DLD1 (cell line): ENCODE data around the gene NCAN.
"Not testable (repeated sequence)": the region's sequence is repeated elsewhere in the genome, so short reads cannot be mapped to it uniquely, and the experiment has no call there.

Experiments used
- in situ Hi-C: cut with HindIII; loops from 2 replicates; pipeline ENCODE4 v1.10.0; 2017; ENCODE audit warnings: low sequenced_read_pairs

NCAN gene

DNA sequence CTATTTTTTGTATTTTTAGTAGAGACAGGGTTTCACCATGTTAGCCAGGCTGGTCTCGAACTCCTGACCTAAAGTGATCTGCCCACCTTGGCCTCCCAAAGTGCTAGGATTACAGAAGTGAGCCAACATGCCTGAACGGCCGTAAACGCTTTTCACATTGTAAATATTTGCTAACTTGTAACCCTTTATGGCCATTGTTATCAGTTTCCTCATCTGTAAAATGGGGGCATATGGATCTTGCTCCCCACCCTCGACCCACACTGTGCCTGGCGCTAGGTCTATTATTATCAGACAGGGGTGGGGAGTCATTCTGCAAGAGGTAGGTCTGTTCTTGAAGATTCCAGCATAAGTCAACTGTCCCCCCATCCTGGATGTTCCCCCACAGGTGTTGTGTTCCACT lies 11.9 kb downstream of the NCAN start:
- in situ Hi-C loops, result no loop called here

GRCh38 chr19:19224150-19224851 lies 12.5 kb downstream of the NCAN start:
- in situ Hi-C loops, result no loop called here

DNA sequence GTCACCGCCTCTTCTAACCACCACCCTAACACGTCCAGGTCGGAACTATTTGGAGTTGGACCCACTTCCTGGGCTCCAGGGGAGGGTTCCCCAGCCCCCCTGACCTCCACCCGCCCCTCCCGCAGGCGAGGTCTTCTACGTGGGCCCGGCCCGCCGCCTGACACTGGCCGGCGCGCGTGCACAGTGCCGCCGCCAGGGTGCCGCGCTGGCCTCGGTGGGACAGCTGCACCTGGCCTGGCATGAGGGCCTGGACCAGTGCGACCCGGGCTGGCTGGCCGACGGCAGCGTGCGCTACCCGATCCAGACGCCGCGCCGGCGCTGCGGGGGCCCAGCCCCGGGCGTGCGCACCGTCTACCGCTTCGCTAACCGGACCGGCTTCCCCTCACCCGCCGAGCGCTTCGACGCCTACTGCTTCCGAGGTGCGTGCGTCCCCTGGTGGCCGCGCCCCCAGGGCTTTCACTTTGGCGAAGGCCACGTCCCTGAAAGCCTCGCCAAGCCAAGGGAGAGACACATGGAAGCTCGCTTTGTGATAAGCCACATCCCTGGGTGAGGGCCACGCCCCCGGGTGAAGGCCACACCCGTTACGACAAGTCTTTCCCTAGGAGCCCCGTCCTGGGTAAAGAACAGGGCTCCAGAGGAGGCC lies 13.2 kb downstream of the NCAN start:
- in situ Hi-C loops, result no loop called here

DNA sequence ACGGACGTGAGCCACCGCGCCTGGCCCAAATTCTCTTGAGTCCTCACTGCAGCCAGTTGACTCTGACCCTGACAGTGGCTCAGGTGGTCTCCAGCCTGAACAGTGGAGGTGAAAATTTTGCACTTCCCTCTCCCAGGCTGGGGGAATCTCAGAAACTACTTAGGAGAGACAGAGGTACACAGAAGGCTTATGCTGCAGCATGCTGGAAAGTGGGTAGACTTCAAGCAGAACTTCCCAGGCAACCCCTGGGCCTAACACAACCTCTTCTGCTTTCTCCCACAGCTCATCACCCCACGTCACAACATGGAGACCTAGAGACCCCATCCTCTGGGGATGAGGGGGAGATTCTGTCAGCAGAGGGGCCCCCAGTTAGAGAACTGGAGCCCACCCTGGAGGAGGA lies 14.4 kb downstream of the NCAN start:
- in situ Hi-C loops, result no loop called here

- in situ Hi-C loops, result no loop called here
Measured at GRCh38 chr19:19226663-19227062, 14.9 kb downstream of the NCAN start.

DNA sequence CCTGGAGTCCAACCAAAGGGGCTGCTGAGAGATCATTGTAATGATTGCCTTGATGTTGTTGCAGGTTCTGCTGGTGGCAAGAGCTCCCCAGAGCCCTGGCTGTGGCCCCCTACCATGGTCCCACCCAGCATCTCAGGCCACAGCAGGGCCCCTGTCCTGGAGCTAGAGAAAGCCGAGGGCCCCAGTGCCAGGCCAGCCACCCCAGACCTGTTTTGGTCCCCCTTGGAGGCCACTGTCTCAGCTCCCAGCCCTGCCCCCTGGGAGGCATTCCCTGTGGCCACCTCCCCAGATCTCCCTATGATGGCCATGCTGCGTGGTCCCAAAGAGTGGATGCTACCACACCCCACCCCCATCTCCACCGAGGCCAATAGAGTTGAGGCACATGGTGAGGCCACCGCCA lies 15.5 kb downstream of the NCAN start:
- in situ Hi-C loops, result no loop called here

DNA sequence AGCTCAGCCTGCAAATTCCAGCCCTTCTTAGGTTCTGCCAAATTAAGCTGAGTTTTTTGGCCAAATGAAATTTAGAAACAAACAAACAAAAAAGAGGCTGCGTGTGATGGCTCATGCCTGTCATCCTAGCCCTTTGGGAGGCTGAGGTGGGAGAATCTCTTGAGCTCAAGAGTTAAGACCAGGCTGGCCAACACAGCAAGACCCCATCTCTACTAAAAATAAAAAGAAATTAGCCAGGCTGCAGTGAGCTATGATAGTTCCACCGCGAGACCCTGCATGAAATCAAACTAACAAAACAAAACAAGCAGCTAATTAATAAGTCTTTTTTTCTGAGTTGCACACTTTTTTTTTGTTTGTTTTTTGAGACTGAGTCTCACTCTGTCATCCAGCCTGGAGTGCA lies 17.9 kb downstream of the NCAN start:
- in situ Hi-C loops, result no loop called here

GRCh38 chr19:19230999-19231398 lies 19.2 kb downstream of the NCAN start:
- in situ Hi-C loops, result no loop called here

GRCh38 chr19:19232261-19232721 lies 20.5 kb downstream of the NCAN start:
- in situ Hi-C loops, result no loop called here

DNA sequence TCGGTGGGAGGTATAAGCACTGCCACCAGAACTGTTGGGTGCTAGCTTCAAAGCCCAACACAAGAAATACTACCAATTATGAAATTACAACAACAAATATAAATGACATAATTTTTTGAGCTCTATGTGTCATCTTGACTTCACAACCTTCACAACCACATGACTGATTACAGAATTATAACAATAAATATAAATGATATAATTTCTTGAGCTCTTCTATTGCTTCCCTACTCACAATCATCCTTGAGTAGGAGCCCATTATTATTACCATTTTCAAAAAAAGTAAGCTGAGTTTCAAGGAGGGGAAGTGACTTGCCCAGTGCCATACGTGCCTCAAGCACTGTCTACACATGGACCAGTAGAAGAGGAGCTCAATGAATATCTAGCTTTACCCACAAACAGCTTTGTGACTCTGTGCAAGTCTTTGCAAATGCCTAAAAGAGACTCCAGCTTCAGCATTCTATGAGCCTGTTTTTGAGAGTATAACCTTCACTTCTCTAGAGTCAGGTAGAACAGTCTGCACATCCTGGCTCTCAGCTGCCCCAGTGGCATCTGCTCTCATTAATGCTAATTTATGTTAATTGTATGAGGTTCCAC lies 22.6 kb downstream of the NCAN start:
- in situ Hi-C loops, result no loop called here

- in situ Hi-C loops, result no loop called here
Measured at GRCh38 chr19:19236173-19236572, 24.4 kb downstream of the NCAN start.

DNA sequence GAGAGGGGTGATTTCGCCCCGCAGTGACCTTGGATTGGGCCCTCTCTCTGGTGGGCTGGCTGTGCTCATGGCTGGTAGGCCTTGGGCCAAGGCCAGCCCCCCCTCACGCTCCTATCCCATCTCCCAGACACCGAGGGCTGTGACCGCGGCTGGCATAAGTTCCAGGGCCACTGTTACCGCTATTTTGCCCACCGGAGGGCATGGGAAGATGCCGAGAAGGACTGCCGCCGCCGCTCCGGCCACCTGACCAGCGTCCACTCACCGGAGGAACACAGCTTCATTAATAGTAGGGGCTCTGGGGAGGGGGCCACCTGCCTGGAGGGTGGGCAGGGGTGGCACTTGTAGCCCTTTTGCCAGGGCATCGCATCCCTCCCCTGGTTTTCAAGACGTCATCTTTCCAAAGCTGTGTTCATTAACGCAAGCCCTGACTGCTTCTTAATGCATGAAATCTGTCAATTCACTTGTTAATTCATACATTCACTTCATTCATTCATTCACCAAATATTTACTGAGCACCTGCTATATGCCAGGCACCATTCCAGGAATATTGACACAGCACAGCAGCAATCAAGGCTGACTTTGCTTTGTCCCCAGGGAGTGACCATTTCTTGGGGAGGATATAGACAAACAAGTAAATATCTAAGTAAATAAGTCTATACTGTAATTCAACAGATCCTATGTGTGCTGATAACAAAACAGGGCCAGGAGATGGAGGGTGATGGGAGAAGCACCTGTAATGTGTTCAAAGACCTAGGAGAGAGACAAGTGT lies 26.6 kb downstream of the NCAN start:
- in situ Hi-C loops, result no loop called here

DNA sequence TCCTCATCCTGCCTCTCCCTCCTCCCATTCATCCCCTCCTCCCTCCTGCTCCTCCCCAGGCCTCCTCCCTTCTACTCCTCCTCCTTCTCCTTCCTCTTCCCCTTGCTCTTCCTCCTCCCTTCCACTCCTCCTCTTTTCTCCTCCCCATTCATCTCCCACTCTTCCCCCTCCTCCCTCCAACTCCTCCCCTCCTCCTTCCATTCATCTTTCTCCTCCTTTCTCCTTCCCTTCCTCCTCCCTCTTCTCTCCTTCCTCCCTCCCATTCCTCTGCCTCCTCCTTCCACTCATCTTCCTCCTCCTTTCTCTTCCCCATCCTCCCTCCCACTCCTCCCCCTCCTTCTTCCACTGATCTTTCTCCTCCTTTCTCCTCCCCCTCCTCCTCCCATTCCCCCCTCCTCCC lies 27.9 kb downstream of the NCAN start:
- in situ Hi-C loops, result no loop called here

DNA sequence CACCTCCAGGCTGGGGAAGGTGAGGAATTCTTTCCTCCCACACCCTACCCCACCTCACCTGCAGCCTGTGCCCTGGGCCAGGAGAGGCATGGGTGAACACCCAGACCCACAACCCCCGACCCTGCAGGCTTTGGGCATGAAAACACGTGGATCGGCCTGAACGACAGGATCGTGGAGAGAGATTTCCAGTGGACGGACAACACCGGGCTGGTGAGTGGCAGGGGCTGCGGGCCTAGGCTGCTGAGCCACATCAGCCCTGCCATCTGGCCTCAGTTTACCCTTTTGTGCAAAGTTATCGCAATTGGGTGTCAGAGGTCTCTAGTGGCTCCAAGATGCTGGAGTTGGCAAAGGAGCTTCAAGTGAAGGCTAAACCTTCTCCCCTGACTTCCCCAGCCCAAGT lies 28.7 kb downstream of the NCAN start:
- in situ Hi-C loops, result no loop called here

DNA sequence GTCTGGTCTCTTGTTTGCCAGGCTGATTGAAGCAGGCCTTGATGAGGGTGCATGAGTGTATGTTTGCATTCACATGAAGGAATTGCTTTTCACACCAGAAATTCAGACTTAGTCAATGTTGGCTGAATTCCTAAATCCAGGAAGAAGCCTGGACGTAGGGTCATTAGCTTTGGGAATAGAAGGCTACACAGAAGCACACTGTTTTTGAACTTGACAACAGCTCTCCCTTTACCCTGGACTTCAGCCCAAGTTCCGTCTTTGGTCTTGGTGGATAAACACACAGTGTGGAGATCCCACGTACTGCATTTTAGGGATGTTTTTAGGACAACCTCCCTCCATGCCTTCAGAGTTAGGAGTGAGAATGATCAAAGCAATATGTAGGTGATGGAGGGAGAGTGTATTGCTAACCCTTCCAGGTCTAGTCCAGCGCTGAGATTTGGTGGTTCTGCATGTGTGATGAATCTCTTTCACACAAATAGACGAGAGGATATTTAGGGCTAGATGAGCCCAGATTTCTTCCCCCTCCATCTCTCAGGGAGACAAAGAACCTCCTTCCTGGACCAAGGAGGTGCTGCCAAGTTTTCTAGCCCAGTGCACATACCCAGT lies 38.5 kb downstream of the NCAN start:
- in situ Hi-C loops, result no loop called here

- in situ Hi-C loops, result not testable (repeated sequence)
Measured at GRCh38 chr19:19253409-19253808, 41.7 kb downstream of the NCAN start.

DNA sequence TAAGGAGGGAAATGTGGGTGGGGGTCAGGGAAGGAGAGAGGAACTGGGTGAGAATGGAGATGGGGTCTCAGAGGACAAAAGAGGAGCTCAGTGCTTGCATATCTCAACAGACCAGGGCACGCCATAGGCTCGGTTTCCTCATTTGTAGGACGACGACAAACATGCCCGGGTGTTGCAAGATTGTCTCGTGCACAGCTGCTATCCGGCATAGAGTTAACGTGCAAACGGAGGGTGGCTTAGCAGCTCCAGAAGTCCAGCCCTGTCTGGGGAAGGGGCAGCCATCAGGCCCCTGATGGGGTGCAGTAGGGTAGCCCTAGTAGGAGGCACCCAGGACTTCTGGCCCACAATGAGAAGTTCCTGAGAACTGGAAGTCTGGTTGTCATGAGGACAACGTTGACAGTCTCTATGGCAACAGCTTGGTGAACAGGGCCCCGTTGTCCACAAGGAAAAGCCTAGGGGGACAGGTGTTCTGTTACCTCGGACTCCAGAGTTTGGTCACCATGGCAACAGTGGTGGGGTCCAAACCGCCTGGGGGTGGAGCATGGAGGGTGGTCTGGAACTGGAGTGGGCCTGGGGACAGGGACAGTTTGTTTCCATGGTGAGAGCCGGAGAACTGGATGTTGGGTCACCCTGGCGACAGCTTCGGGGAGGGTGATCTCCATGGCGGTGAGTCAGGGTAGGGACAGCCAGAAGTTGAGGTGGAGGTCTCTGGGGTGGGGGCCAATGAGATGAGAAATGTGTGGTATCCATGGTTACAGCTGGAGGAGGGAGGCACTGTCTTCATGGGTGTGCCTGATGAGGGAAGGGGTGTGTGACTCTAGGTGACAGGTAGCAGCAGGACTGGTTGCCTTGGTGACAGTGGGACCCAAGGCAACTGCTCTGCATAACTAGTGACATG lies 44.6 kb downstream of the NCAN start:
- in situ Hi-C loops, result no loop called here

DNA sequence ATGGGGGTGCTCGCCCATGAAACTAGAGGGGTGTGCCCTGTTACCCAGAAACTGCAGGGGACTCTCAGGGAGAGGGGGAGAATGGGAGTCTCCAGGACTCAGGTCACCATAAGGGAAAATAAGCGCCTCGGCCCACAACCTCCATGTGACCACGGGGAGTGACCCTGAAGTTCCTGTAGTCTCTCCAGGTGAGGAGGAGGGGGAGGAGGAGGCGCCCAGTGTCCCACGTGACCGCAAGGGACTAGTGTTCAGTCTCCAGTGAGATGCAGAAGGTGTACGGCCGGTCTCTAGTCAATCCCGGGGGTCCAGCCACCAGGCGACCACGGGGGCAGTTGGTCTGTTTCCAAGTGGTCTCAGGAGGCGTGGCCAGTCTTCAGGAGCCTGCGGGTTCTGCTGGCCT lies 45.4 kb downstream of the NCAN start:
- in situ Hi-C loops, result no loop called here

GRCh38 chr19:19257836-19258588 lies 46.3 kb downstream of the NCAN start:
- in situ Hi-C loops, result no loop called here
